Measurements from ENCODE around the gene SMU1.
"Not testable (repeated sequence)": the region's sequence is repeated elsewhere in the genome, so short reads cannot be mapped to it uniquely, and the experiment has no call there.

DNA sequence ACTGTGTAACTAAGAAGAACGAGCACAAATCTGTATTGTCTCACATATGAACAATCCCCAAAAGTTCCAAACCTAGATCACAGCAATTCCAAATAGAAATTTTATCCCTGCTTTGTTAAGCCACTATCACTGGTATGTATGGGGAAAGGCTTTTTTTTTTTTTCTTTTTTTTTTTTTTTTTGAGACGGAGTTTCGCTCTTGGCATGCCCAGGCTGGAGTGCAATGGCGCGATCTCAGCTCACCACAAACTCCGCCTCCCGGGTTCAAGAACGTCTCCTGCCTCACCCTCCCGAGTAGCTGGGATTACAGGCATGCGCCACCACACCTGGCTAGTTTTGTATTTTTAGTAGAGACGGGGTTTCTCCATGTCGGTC lies 75.8 kb downstream of the SMU1 start:
- TF ChIP-seq, protein P1, sequence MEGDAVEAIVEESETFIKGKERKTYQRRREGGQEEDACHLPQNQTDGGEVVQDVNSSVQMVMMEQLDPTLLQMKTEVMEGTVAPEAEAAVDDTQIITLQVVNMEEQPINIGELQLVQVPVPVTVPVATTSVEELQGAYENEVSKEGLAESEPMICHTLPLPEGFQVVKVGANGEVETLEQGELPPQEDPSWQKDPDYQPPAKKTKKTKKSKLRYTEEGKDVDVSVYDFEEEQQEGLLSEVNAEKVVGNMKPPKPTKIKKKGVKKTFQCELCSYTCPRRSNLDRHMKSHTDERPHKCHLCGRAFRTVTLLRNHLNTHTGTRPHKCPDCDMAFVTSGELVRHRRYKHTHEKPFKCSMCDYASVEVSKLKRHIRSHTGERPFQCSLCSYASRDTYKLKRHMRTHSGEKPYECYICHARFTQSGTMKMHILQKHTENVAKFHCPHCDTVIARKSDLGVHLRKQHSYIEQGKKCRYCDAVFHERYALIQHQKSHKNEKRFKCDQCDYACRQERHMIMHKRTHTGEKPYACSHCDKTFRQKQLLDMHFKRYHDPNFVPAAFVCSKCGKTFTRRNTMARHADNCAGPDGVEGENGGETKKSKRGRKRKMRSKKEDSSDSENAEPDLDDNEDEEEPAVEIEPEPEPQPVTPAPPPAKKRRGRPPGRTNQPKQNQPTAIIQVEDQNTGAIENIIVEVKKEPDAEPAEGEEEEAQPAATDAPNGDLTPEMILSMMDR (IDR thresholded peaks at IDR 0.05; ENCODE audit: insufficient read depth, low read depth, low read length): not testable (repeated sequence)
- TF ChIP-seq EZH2 (IDR thresholded peaks at IDR 0.05; ENCODE audit: insufficient read depth, low read length): not testable (repeated sequence)
